Epithelial cell of esophagus (primary cell): ENCODE results near the gene ARHGAP4.

Source experiments
- DNase-seq: peaks from one replicate; pipeline ENCODE4 v3.0.0; 2010; ENCODE audit warnings: low read depth
- H3K4me3 ChIP-seq: 2 replicates; pipeline ENCODE4 v1.5.1; 2011; ENCODE audit warnings: mild to moderate bottlenecking, low read length, control low read depth
- CTCF ChIP-seq: IDR thresholded peaks from 2 replicates; pipeline ENCODE4 v1.5.1; 2011; ENCODE audit warnings: low read depth, mild to moderate bottlenecking, low read length, control low read depth, inconsistent platforms; ENCODE audit not compliant: insufficient read depth; ENCODE audit errors: missing control alignments

Gene ARHGAP4

GRCh38 chrX:153885968-153886903, 39.8 kb downstream of the ARHGAP4 start, which contains the start of gene L1CAM:
L1CAM (minus strand) TSS chrX:153886173; CDS start chrX:153875836, 10,337 bp downstream.
- no peak within 1 kb of the TSS for H3K4me3 ChIP-seq
- DNase-seq = peak; percentile 17
- no peak for TF ChIP-seq CTCF

GRCh38 chrX:153885208-153885787, 40.8 kb downstream of the ARHGAP4 start:
- no peak for DNase-seq
- H3K4me3 ChIP-seq = no peak overlapping the region
- TF ChIP-seq CTCF = no peak

GRCh38 chrX:153884590-153884989, 41.5 kb downstream of the ARHGAP4 start:
- peak; percentile 14 for TF ChIP-seq CTCF
- H3K4me3 ChIP-seq = no peak overlapping the region
- peak; percentile 20 for DNase-seq

- TF ChIP-seq CTCF = no peak
- H3K4me3 ChIP-seq = no peak overlapping the region
- no peak for DNase-seq
Observed at GRCh38 chrX:153884136-153884535, 41.9 kb downstream of the ARHGAP4 start.

GRCh38 chrX:153883163-153883843, 42.8 kb downstream of the ARHGAP4 start:
- H3K4me3 ChIP-seq = no peak overlapping the region
- TF ChIP-seq CTCF = no peak

GRCh38 chrX:153882557-153882956, 43.5 kb downstream of the ARHGAP4 start:
- H3K4me3 ChIP-seq = no peak overlapping the region
- TF ChIP-seq CTCF = no peak
- no peak for DNase-seq

More at GRCh38 chrX:153883163-153883843, 42.8 kb downstream of the ARHGAP4 start:
- no peak for DNase-seq
